HCT116 (cell line): ENCODE data around the gene PHOSPHO1. TPM values are rescaled to one million over a fixed set of nuclear protein-coding genes. Genes with fewer than 3 reads are reported as not detected.

Source experiments
- ATAC-seq: fragments of 200-7000 bp; cut with Tn5 transposase; 2 replicates; pipeline ENCODE4 v1.9.1; 2020; ENCODE audit warnings: mild to moderate bottlenecking, moderate library complexity
- BruUV-seq: library from RNA; stranded (reverse); fragments of 400-500 nt; replicated peaks from 2 replicates; lab custom pipeline; 2021; lab: Mats Ljungman, UMichigan
- CTCF ChIA-PET: fragments of 300-600 bp; sonication (Branson Sonifier 250); formaldehyde crosslinking; loops from one replicate; lab custom pipeline; 2021; ENCODE audit warnings: antibody characterized with exemption; lab: Charles Lee
- POLR2A ChIA-PET: fragments of 300-600, 350-600 bp; sonication (Branson Sonifier 250); formaldehyde crosslinking; loops from one replicate; lab custom pipeline; 2021; ENCODE audit warnings: antibody characterized with exemption; lab: Charles Lee
- RAD21 ChIA-PET, 2 experiments: fragments of 300-600 bp; sonication (Branson Sonifier 250); formaldehyde crosslinking; loops; one replicate each; lab custom pipeline; 2023; ENCODE audit warnings: low total read pairs in 2 of 2; ENCODE audit not compliant: uncharacterized antibody in 2 of 2, unreplicated experiment in 2 of 2, low non-redundant PET in 1 of 2; lab: Charles Lee
- DNase-seq: peaks from one replicate; pipeline ENCODE4 v3.0.0-alpha.2; 2010; ENCODE audit warnings: low read depth, low spot score
- H2AFZ ChIP-seq: fragments of 200-600 bp; shearing (Covaris generic), sonication (generic); 2 replicates; pipeline ENCODE4 v1.6.1; 2017; ENCODE audit warnings: low read depth, mixed run types, mixed read lengths, antibody characterized with exemption, low read length; ENCODE audit not compliant: poor library complexity, severe bottlenecking
- H3K27ac ChIP-seq: 2 replicates; pipeline ENCODE4 v1.5.1; 2012; ENCODE audit warnings: low read depth, low read length
- H3K27me3 ChIP-seq: fragments of 200-600 bp; sonication (generic); 2 replicates; pipeline ENCODE4 v1.6.1; 2016; ENCODE audit warnings: mixed run types, low read length, mixed read lengths; ENCODE audit not compliant: insufficient read depth
- H3K36me3 ChIP-seq, 2 experiments: fragments of 200-500 bp in 1 of 2; fragments of 200-600 bp in 1 of 2; sonication (Bioruptor generic) in 1 of 2; sonication (generic) in 1 of 2; 2 replicates each; pipeline versions ENCODE4 v1.5.1 to v1.6.1; 2014 to 2016; ENCODE audit warnings: low read length in 2 of 2, inconsistent platforms in 1 of 2, mixed read lengths in 1 of 2, mixed run types in 1 of 2; ENCODE audit not compliant: insufficient read depth in 2 of 2, control insufficient read depth in 1 of 2
- H3K4me1 ChIP-seq, 2 experiments: fragments of 200-600 bp in 1 of 2; sonication (generic) in 1 of 2; 2 replicates each; pipeline versions ENCODE4 v1.5.1 to v1.6.1; 2012 to 2017; ENCODE audit warnings: low read length in 2 of 2, inconsistent platforms in 1 of 2, mild to moderate bottlenecking in 1 of 2, mixed read lengths in 1 of 2, mixed run types in 1 of 2, moderate library complexity in 1 of 2; ENCODE audit not compliant: insufficient read depth in 2 of 2, control insufficient read depth in 1 of 2
- H3K4me2 ChIP-seq: fragments of 200-600 bp; sonication (generic); 2 replicates; pipeline ENCODE4 v1.6.1; 2017; ENCODE audit warnings: mixed run types, low read length, mixed read lengths
- H3K4me3 ChIP-seq, 2 experiments: fragments of 200-600 bp in 1 of 2; sonication (generic) in 1 of 2; replicated peaks in 1 of 2; 2 replicates each; pipeline ENCODE4 v1.5.1; 2011 to 2016; ENCODE audit warnings: low read length in 2 of 2, control low read depth in 1 of 2, low read depth in 1 of 2, mild to moderate bottlenecking in 1 of 2, mixed read lengths in 1 of 2, mixed run types in 1 of 2
- H3K79me2 ChIP-seq: fragments of 200-600 bp; sonication (generic); 2 replicates; pipeline ENCODE4 v1.6.1; 2017; ENCODE audit warnings: mild to moderate bottlenecking, mixed run types, low read length, moderate library complexity, mixed read lengths; ENCODE audit not compliant: insufficient read depth
- H3K9ac ChIP-seq: fragments of 200-600 bp; sonication (generic); 2 replicates; pipeline ENCODE4 v1.6.1; 2016; ENCODE audit warnings: low read length, mixed read lengths
- H3K9me2 ChIP-seq: fragments of 200-600 bp; sonication (generic), shearing (Covaris generic); 2 replicates; pipeline ENCODE4 v1.6.1; 2017; ENCODE audit warnings: mixed run types, mild to moderate bottlenecking, moderate library complexity; ENCODE audit not compliant: insufficient read depth
- H3K9me3 ChIP-seq, 2 experiments: fragments of 200-500 bp in 1 of 2; fragments of 200-600 bp in 1 of 2; sonication (Bioruptor generic) in 1 of 2; sonication (generic) in 1 of 2; 2 replicates each; pipeline ENCODE4 v1.6.1; 2014 to 2017; ENCODE audit warnings: low read length in 2 of 2, mixed read lengths in 2 of 2, inconsistent platforms in 1 of 2, low read depth in 1 of 2, mild to moderate bottlenecking in 1 of 2, mixed run types in 1 of 2, moderate library complexity in 1 of 2; ENCODE audit not compliant: control insufficient read depth in 1 of 2, insufficient read depth in 1 of 2
- H4K20me1 ChIP-seq: fragments of 200-600 bp; sonication (generic), shearing (Covaris generic); 2 replicates; pipeline ENCODE4 v1.6.1; 2017; ENCODE audit warnings: mixed run types, mild to moderate bottlenecking, moderate library complexity; ENCODE audit not compliant: insufficient read depth
- ATF3 ChIP-seq: IDR thresholded peaks from 2 replicates; pipeline ENCODE4 v1.6.1; 2012
- CBX3 ChIP-seq: IDR thresholded peaks from 2 replicates; pipeline ENCODE4 v1.6.1; 2012; ENCODE audit warnings: low read depth
- EZH2 ChIP-seq: fragments of 200-600 bp; sonication (generic); IDR thresholded peaks from 2 replicates; pipeline ENCODE4 v1.6.1; 2017; ENCODE audit warnings: antibody characterized with exemption, mixed run types
- POLR2AphosphoS5 ChIP-seq: IDR thresholded peaks from 2 replicates; pipeline ENCODE4 v1.6.1; 2011; ENCODE audit warnings: mild to moderate bottlenecking, low read depth, low read length, moderate library complexity
- RAD21 ChIP-seq: IDR thresholded peaks from 2 replicates; pipeline ENCODE4 v1.6.1; 2012; ENCODE audit warnings: low read depth, mild to moderate bottlenecking
- SRF ChIP-seq: IDR thresholded peaks from 2 replicates; pipeline ENCODE4 v1.6.1; 2012; ENCODE audit warnings: low read depth
- YY1 ChIP-seq: IDR thresholded peaks from 2 replicates; pipeline ENCODE4 v1.6.1; 2011; ENCODE audit warnings: low read length, low read depth, moderate library complexity, mild to moderate bottlenecking; ENCODE audit not compliant: insufficient replicate concordance; ENCODE audit errors: extremely low read depth
- ZBTB33 ChIP-seq: IDR thresholded peaks from 2 replicates; pipeline ENCODE4 v1.6.1; 2011; ENCODE audit warnings: mild to moderate bottlenecking, low read length, moderate library complexity; ENCODE audit not compliant: insufficient replicate concordance; ENCODE audit errors: extremely low read depth
- ZNF274 ChIP-seq: fragments of 200-500 bp; sonication (Bioruptor generic); IDR thresholded peaks from 2 replicates; pipeline ENCODE4 v1.6.1; 2014; ENCODE audit warnings: mild to moderate bottlenecking, low read depth, low read length, inconsistent platforms
- intact Hi-C: fragments of 100-400 bp; cut with micrococcal nuclease; formaldehyde crosslinking; loops from 2 replicates; pipeline ENCODE4 v1.10.0; 2022
- total RNA-seq: library from RNA; stranded (reverse); gene quantifications from one replicate; pipeline ENCODE4 v1.2.1, GENCODE V29; 2021; ENCODE audit not compliant: unreplicated experiment
- TF ChIP-seq, protein P1 (sequence below): IDR thresholded peaks from 2 replicates; pipeline ENCODE4 v1.6.1; 2012

The PHOSPHO1 gene
- total RNA-seq, 1 experiment from 2014 or later = 3.0 TPM

- Histone ChIP-seq H2AFZ (peak overlapping the region; percentile 74), H3K79me2 (no peaks in the 10 kb centered on the region), H4K20me1 (no peaks in the 10 kb centered on the region), H3K27ac (peak overlapping the region; percentile 88), H3K4me2 (peak overlapping the region; percentile 97), H3K36me3 (no peaks in the 10 kb centered on the region), H3K9ac (peak overlapping the region; percentile 82), H3K4me3 (peak overlapping the region; percentile 55 to 77), H3K9me2 (no peaks in the 10 kb centered on the region), H3K9me3 (no peaks in the 10 kb centered on the region), H3K27me3 (no peaks in the 10 kb centered on the region), H3K4me1 (peaks cover 15 to 28% of the 10 kb centered on the region in 2 experiments)
- BruUV-seq = TSS peak; percentile 66
- TF ChIP-seq, protein P1, sequence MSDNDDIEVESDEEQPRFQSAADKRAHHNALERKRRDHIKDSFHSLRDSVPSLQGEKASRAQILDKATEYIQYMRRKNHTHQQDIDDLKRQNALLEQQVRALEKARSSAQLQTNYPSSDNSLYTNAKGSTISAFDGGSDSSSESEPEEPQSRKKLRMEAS = no peak
- TF ChIP-seq SRF = no peak
- no peak for TF ChIP-seq ATF3
- no peak for TF ChIP-seq RAD21
- no peak for TF ChIP-seq CBX3
- TF ChIP-seq POLR2AphosphoS5 = no peak
- no peak for TF ChIP-seq ZNF274
- no peak for TF ChIP-seq EZH2
- no peak for TF ChIP-seq ZBTB33
- no peak for TF ChIP-seq YY1
- RAD21 ChIA-PET = no interaction called here
- ATAC-seq (no peak), DNase-seq (no peak)
- intact Hi-C loops = no loop called here
- CTCF ChIA-PET = interaction anchor here (0.7 to 1.3 kb wide), 2 partner anchors 32 to 297 kb away, joined by 3 to 4 read pairs; no protein-coding TSS in a partner anchor
- POLR2A ChIA-PET = interaction anchor here (0.6 to 1.6 kb wide), 4 partner anchors 30 to 442 kb away, joined by 3 to 6 read pairs (median 3); no protein-coding TSS in a partner anchor
These were observed 29.1 kb upstream of the PHOSPHO1 start for GRCh38 chr17:49259663-49260010.
